ENCODE data around the gene UNG.

Gene UNG

GRCh38 chr12:109065154-109065852 lies 32.1 kb upstream of the UNG start:
- no peak overlapping the region for H4K12ac ChIP-seq (ENCODE audit: low read depth, low read length)
- peaks cover 2% of the 10 kb centered on the region for H3K9me3 ChIP-seq (ENCODE audit: insufficient read depth, low read depth, low read length)
- H2BK12ac ChIP-seq (ENCODE audit: low read length), result no peak overlapping the region
- no peak overlapping the region for H2BK5ac ChIP-seq (ENCODE audit: low read depth, low read length, poor library complexity)
- H3K23ac ChIP-seq (ENCODE audit: low read length), result no peak overlapping the region
- no peak overlapping the region for H3K4ac ChIP-seq (ENCODE audit: low read depth, low read length)
- no peak for DNase-seq
- H3K27ac ChIP-seq (ENCODE audit: low read depth, low read length), result no peak overlapping the region
- no peak overlapping the region for H2AFZ ChIP-seq (ENCODE audit: insufficient read depth, low read length, poor library complexity)
- H3K79me2 ChIP-seq (ENCODE audit: control insufficient read depth, insufficient read depth, low read length, poor library complexity), result no peaks in the 10 kb centered on the region
- WGBS (ENCODE audit: extremely low coverage, insufficient coverage, insufficient read length), result no CpG with 5 or more reads among the region's 5 CpGs
- no peak overlapping the region for H3K9ac ChIP-seq (ENCODE audit: low read length)
- H2AK5ac ChIP-seq (ENCODE audit: low read length), result no peak overlapping the region
- no peak overlapping the region for H2BK120ac ChIP-seq (ENCODE audit: insufficient read depth, low read length, poor library complexity)
- H3K14ac ChIP-seq (ENCODE audit: low read length), result no peak overlapping the region
- H3K18ac ChIP-seq (ENCODE audit: low read length), result no peak overlapping the region
- no peaks in the 10 kb centered on the region for H3K4me1 ChIP-seq (ENCODE audit: control insufficient read depth in 1 of 2, insufficient read depth in 2 of 2, low read length in 2 of 2)
- H3K79me1 ChIP-seq (ENCODE audit: low read length), result no peaks in the 10 kb centered on the region
- H4K91ac ChIP-seq (ENCODE audit: low read depth, low read length), result no peak overlapping the region
- H3K36me3 ChIP-seq (ENCODE audit: control insufficient read depth in 1 of 2, insufficient read depth in 2 of 2, low read length in 2 of 2), result peaks cover 8 to 15% of the 10 kb centered on the region in 2 experiments
- no peaks in the 10 kb centered on the region for H3K27me3 ChIP-seq (ENCODE audit: insufficient read depth, low read length)
- no peak overlapping the region for H4K8ac ChIP-seq (ENCODE audit: low read depth, low read length)
- H3K4me2 ChIP-seq (ENCODE audit: low read length), result no peak overlapping the region
- no peak overlapping the region for H3K4me3 ChIP-seq (ENCODE audit: low read depth, low read length)

DNA sequence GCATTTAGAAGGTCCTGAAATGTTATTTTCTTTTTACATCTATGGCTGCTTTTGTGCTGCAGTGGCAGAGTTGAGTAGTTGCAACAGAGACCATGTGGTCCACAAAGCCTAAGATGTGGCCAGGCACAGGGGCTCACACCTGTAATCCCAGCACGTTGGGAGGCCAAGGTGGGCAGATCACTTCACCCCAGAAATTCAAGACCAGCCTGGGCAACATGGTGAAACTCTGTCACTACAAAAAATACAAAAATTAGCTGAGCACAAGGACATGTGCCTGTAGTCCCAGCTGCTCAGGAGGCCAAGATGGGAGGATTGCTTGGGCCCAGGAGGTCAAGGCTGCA lies 31.6 kb upstream of the UNG start:
- H3K27me3 ChIP-seq (ENCODE audit: insufficient read depth, low read length), result no peaks in the 10 kb centered on the region
- no peak overlapping the region for H2BK12ac ChIP-seq (ENCODE audit: low read length)
- H3K79me2 ChIP-seq (ENCODE audit: control insufficient read depth, insufficient read depth, low read length, poor library complexity), result no peaks in the 10 kb centered on the region
- no peak overlapping the region for H3K4me2 ChIP-seq (ENCODE audit: low read length)
- no peak overlapping the region for H2BK5ac ChIP-seq (ENCODE audit: low read depth, low read length, poor library complexity)
- peaks cover 6 to 15% of the 10 kb centered on the region in 2 experiments for H3K36me3 ChIP-seq (ENCODE audit: control insufficient read depth in 1 of 2, insufficient read depth in 2 of 2, low read length in 2 of 2)
- H3K9me3 ChIP-seq (ENCODE audit: insufficient read depth, low read depth, low read length), result peaks cover 2% of the 10 kb centered on the region
- H3K9ac ChIP-seq (ENCODE audit: low read length), result no peak overlapping the region
- H2BK120ac ChIP-seq (ENCODE audit: insufficient read depth, low read length, poor library complexity), result no peak overlapping the region
- no peak overlapping the region for H3K18ac ChIP-seq (ENCODE audit: low read length)
- H3K27ac ChIP-seq (ENCODE audit: low read depth, low read length), result no peak overlapping the region
- no peak overlapping the region for H3K4ac ChIP-seq (ENCODE audit: low read depth, low read length)
- H2AK5ac ChIP-seq (ENCODE audit: low read length), result no peak overlapping the region
- H4K91ac ChIP-seq (ENCODE audit: low read depth, low read length), result no peak overlapping the region
- H3K4me1 ChIP-seq (ENCODE audit: control insufficient read depth in 1 of 2, insufficient read depth in 2 of 2, low read length in 2 of 2), result no peaks in the 10 kb centered on the region
- H3K4me3 ChIP-seq (ENCODE audit: low read depth, low read length), result no peak overlapping the region
- no peak overlapping the region for H2AFZ ChIP-seq (ENCODE audit: insufficient read depth, low read length, poor library complexity)
- H3K23ac ChIP-seq (ENCODE audit: low read length), result no peak overlapping the region
- WGBS (ENCODE audit: extremely low coverage, insufficient coverage, insufficient read length), result no CpG with 5 or more reads among the region's 1 CpG
- DNase-seq, result no peak
- no peak overlapping the region for H4K12ac ChIP-seq (ENCODE audit: low read depth, low read length)
- no peak overlapping the region for H4K8ac ChIP-seq (ENCODE audit: low read depth, low read length)
- H3K79me1 ChIP-seq (ENCODE audit: low read length), result no peaks in the 10 kb centered on the region
- H3K14ac ChIP-seq (ENCODE audit: low read length), result no peak overlapping the region

- Histone ChIP-seq H3K23ac (ENCODE audit: low read length) (peak overlapping the region; percentile 70), H3K4me3 (ENCODE audit: low read depth, low read length) (peak overlapping the region; percentile 18), H3K27me3 (ENCODE audit: insufficient read depth, low read length) (no peaks in the 10 kb centered on the region), H3K27ac (ENCODE audit: low read depth, low read length) (no peak overlapping the region), H3K4ac (ENCODE audit: low read depth, low read length) (no peak overlapping the region), H4K12ac (ENCODE audit: low read depth, low read length) (no peak overlapping the region), H3K4me1 (ENCODE audit: control insufficient read depth in 1 of 2, insufficient read depth in 2 of 2, low read length in 2 of 2) (no peaks in the 10 kb centered on the region), H2AK5ac (ENCODE audit: low read length) (no peak overlapping the region), H2BK5ac (ENCODE audit: low read depth, low read length, poor library complexity) (no peak overlapping the region), H3K9ac (ENCODE audit: low read length) (peak overlapping the region; percentile 67), H2AFZ (ENCODE audit: insufficient read depth, low read length, poor library complexity) (no peak overlapping the region), H4K91ac (ENCODE audit: low read depth, low read length) (no peak overlapping the region), H3K14ac (ENCODE audit: low read length) (no peak overlapping the region), H3K36me3 (ENCODE audit: control insufficient read depth in 1 of 2, insufficient read depth in 2 of 2, low read length in 2 of 2) (peaks cover 8 to 20% of the 10 kb centered on the region in 2 experiments), H3K9me3 (ENCODE audit: insufficient read depth, low read depth, low read length) (peaks cover 2% of the 10 kb centered on the region), H2BK12ac (ENCODE audit: low read length) (no peak overlapping the region), H3K79me1 (ENCODE audit: low read length) (no peaks in the 10 kb centered on the region), H2BK120ac (ENCODE audit: insufficient read depth, low read length, poor library complexity) (no peak overlapping the region), H3K4me2 (ENCODE audit: low read length) (peak overlapping the region; percentile 22), H3K18ac (ENCODE audit: low read length) (no peak overlapping the region), H4K8ac (ENCODE audit: low read depth, low read length) (no peak overlapping the region), H3K79me2 (ENCODE audit: control insufficient read depth, insufficient read depth, low read length, poor library complexity) (no peaks in the 10 kb centered on the region)
- no peak for DNase-seq
- no CpG with 5 or more reads among the region's 17 CpGs for WGBS (ENCODE audit: extremely low coverage, insufficient coverage, insufficient read length)
Observed at GRCh38 chr12:109069307-109070271, 27.8 kb upstream of the UNG start.

GRCh38 chr12:109074866-109075265 lies 22.5 kb upstream of the UNG start:
- Histone ChIP-seq H3K9me3 (ENCODE audit: insufficient read depth, low read depth, low read length) (no peaks in the 10 kb centered on the region), H2AFZ (ENCODE audit: insufficient read depth, low read length, poor library complexity) (no peak overlapping the region), H3K27ac (ENCODE audit: low read depth, low read length) (no peak overlapping the region), H2BK12ac (ENCODE audit: low read length) (no peak overlapping the region), H3K27me3 (ENCODE audit: insufficient read depth, low read length) (no peaks in the 10 kb centered on the region), H4K91ac (ENCODE audit: low read depth, low read length) (no peak overlapping the region), H2BK120ac (ENCODE audit: insufficient read depth, low read length, poor library complexity) (no peak overlapping the region), H3K14ac (ENCODE audit: low read length) (no peak overlapping the region), H4K8ac (ENCODE audit: low read depth, low read length) (no peak overlapping the region), H3K79me2 (ENCODE audit: control insufficient read depth, insufficient read depth, low read length, poor library complexity) (no peaks in the 10 kb centered on the region), H3K36me3 (ENCODE audit: control insufficient read depth in 1 of 2, insufficient read depth in 2 of 2, low read length in 2 of 2) (peaks cover 2 to 8% of the 10 kb centered on the region in 2 experiments), H3K4ac (ENCODE audit: low read depth, low read length) (no peak overlapping the region), H3K23ac (ENCODE audit: low read length) (no peak overlapping the region), H3K4me1 (ENCODE audit: control insufficient read depth in 1 of 2, insufficient read depth in 2 of 2, low read length in 2 of 2) (no peaks in the 10 kb centered on the region), H3K18ac (ENCODE audit: low read length) (no peak overlapping the region), H4K12ac (ENCODE audit: low read depth, low read length) (no peak overlapping the region), H3K4me3 (ENCODE audit: low read depth, low read length) (no peak overlapping the region), H2BK5ac (ENCODE audit: low read depth, low read length, poor library complexity) (no peak overlapping the region), H3K9ac (ENCODE audit: low read length) (no peak overlapping the region), H3K4me2 (ENCODE audit: low read length) (no peak overlapping the region), H3K79me1 (ENCODE audit: low read length) (no peaks in the 10 kb centered on the region), H2AK5ac (ENCODE audit: low read length) (no peak overlapping the region)
- DNase-seq, result no peak
